K562 (cell line): ENCODE results near the gene GRIN2A. TPM values are rescaled to one million over a fixed set of nuclear protein-coding genes. Genes with fewer than 3 reads are reported as not detected.

Experiments used
- ATAC-seq: fragments of 200-7000 bp; cut with Tn5 transposase; 3 replicates; pipeline ENCODE4 v1.9.1; 2020; ENCODE audit warnings: moderate library complexity
- BruUV-seq: library from RNA; stranded (reverse); fragments of 400-500 nt; replicated peaks from 2 replicates; lab custom pipeline; 2021; lab: Mats Ljungman, UMichigan
- CTCF ChIA-PET: fragments of 300-600 bp; formaldehyde crosslinking; extraction: SDS; loops from one replicate; lab custom pipeline; 2021; ENCODE audit warnings: low intra/inter-chr PET ratio; lab: Yijun Ruan, JAX
- POLR2A ChIA-PET: fragments of 300-600, 350-650 bp; sonication (Branson Sonifier 250); formaldehyde crosslinking; extraction: SDS; loops from one replicate; lab custom pipeline; 2021; ENCODE audit warnings: antibody characterized with exemption, inconsistent platforms; lab: Yijun Ruan, JAX
- DNase-seq, 4 experiments: peaks; one replicate each; pipeline versions ENCODE4 v3.0.0 to v3.0.0-alpha.2; 2011 to 2018; ENCODE audit warnings: low spot score in 3 of 4, mixed read lengths in 3 of 4; ENCODE audit errors: extremely low read depth in 1 of 4
- FAIRE-seq: peaks from 2 replicates; lab custom pipeline; 2011; peaks lifted over from hg19 to GRCh38; lab: Jason Lieb, UNC
- H2AFZ ChIP-seq: 2 replicates; pipeline ENCODE4 v1.6.0; 2011; ENCODE audit warnings: low read depth, low read length, control low read depth, inconsistent platforms
- H3K27ac ChIP-seq: fragments of 200-600 bp; 3 replicates; pipeline ENCODE4 v1.8.0; 2011; ENCODE audit warnings: low read depth, mild to moderate bottlenecking, control low read depth, inconsistent platforms, low read length, moderate library complexity, mixed read lengths; ENCODE audit errors: extremely low read depth
- H3K27me3 ChIP-seq, 2 experiments: fragments of 300-600 bp in 1 of 2; 2 replicates in 1 of 2; 3 replicates in 1 of 2; pipeline versions ENCODE4 v1.6.0 to v1.8.0; 2011; ENCODE audit warnings: inconsistent platforms in 2 of 2, low read length in 2 of 2, mild to moderate bottlenecking in 1 of 2, mixed read lengths in 1 of 2, moderate library complexity in 1 of 2; ENCODE audit not compliant: control insufficient read depth in 2 of 2, insufficient read depth in 2 of 2
- H3K36me3 ChIP-seq: fragments of 300-600 bp; 3 replicates; pipeline ENCODE4 v1.8.0; 2011; ENCODE audit warnings: mild to moderate bottlenecking, low read length, inconsistent platforms; ENCODE audit not compliant: control insufficient read depth, insufficient read depth
- H3K4me1 ChIP-seq, 2 experiments: fragments of 200-600 bp in 1 of 2; replicated peaks in 1 of 2; 2 replicates in 1 of 2; 3 replicates in 1 of 2; pipeline versions ENCODE4 v1.5.1 to v1.8.0; 2011; ENCODE audit warnings: inconsistent platforms in 2 of 2, low read length in 2 of 2, mild to moderate bottlenecking in 1 of 2, mixed read lengths in 1 of 2, moderate library complexity in 1 of 2; ENCODE audit not compliant: control insufficient read depth in 2 of 2, insufficient read depth in 2 of 2
- H3K4me2 ChIP-seq: 2 replicates; pipeline ENCODE4 v1.6.1; 2011; ENCODE audit warnings: low read length, control low read depth, inconsistent platforms, mixed read lengths; ENCODE audit not compliant: insufficient read depth
- H3K4me3 ChIP-seq: fragments of 200-600 bp; sonication (generic), shearing (Covaris generic); 2 replicates; pipeline ENCODE4 v1.5.1; 2016; ENCODE audit warnings: control low read depth, inconsistent platforms
- H3K79me2 ChIP-seq: fragments of 200-600 bp; 3 replicates; pipeline ENCODE4 v1.8.0; 2011; ENCODE audit warnings: low read length, inconsistent platforms; ENCODE audit not compliant: control insufficient read depth, insufficient read depth
- H3K9ac ChIP-seq, 2 experiments: 2 replicates each; pipeline versions ENCODE4 v1.6.0 to v1.6.1; 2011; ENCODE audit warnings: low read depth in 2 of 2, low read length in 2 of 2, control low read depth in 1 of 2, inconsistent platforms in 1 of 2, mild to moderate bottlenecking in 1 of 2, mixed read lengths in 1 of 2; ENCODE audit not compliant: insufficient read depth in 1 of 2
- H3K9me1 ChIP-seq: one replicate; pipeline ENCODE4 v1.6.0; 2011; ENCODE audit warnings: inconsistent platforms, mild to moderate bottlenecking, low read length, moderate library complexity; ENCODE audit not compliant: control insufficient read depth, insufficient read depth
- H3K9me3 ChIP-seq: replicated peaks from 2 replicates; pipeline ENCODE4 v1.5.1; 2011; ENCODE audit warnings: low read depth, low read length, inconsistent platforms; ENCODE audit not compliant: control insufficient read depth, insufficient read depth
- H4K20me1 ChIP-seq: replicated peaks from 2 replicates; pipeline ENCODE4 v1.6.1; 2011; ENCODE audit warnings: low read length, inconsistent platforms, mixed read lengths; ENCODE audit not compliant: control insufficient read depth, insufficient read depth
- CBX3 ChIP-seq, 2 experiments: IDR thresholded peaks; 1 replicate in 1 of 2; 2 replicates in 1 of 2; pipeline ENCODE4 v1.6.1; 2012; ENCODE audit warnings: inconsistent platforms in 2 of 2, low read length in 2 of 2, borderline replicate concordance in 1 of 2, control low read depth in 1 of 2
- CHD4 ChIP-seq: fragments of 200-600 bp; sonication (generic); IDR thresholded peaks from 3 replicates; pipeline ENCODE4 v1.6.1; 2012; ENCODE audit warnings: low read depth, mild to moderate bottlenecking, mixed read lengths, low read length, inconsistent platforms; ENCODE audit not compliant: insufficient read depth, insufficient replicate concordance, poor library complexity, severe bottlenecking
- CXXC5 ChIP-seq: fragments of 250-450 bp; sonication (Bioruptor Pico); IDR thresholded peaks from 2 replicates; pipeline ENCODE4 v1.8.0; 2022; ENCODE audit warnings: inconsistent platforms, mild to moderate bottlenecking, moderate library complexity
- FOS ChIP-seq: IDR thresholded peaks from 3 replicates; pipeline ENCODE4 v1.6.1; 2011; ENCODE audit not compliant: insufficient read length; ENCODE audit errors: extremely low read depth
- HDAC3 ChIP-seq: fragments of 450-650 bp; IDR thresholded peaks from 2 replicates; pipeline ENCODE4 v1.6.1; 2018; ENCODE audit warnings: borderline replicate concordance, mild to moderate bottlenecking, moderate library complexity; ENCODE audit not compliant: partially characterized antibody
- HNRNPLL ChIP-seq: fragments of 200-400 bp; formaldehyde crosslinking; IDR thresholded peaks from 2 replicates; pipeline ENCODE4 v1.6.1; 2017; ENCODE audit warnings: low read length, low read depth, mild to moderate bottlenecking; ENCODE audit not compliant: poor library complexity, severe bottlenecking
- MED1 ChIP-seq: sonication (generic); formaldehyde crosslinking; IDR thresholded peaks from 2 replicates; pipeline ENCODE4 v1.8.1; 2023; ENCODE audit warnings: missing genetic modification reagents, borderline replicate concordance
- MEF2D ChIP-seq: conservative IDR thresholded peaks from 2 replicates; pipeline ENCODE4 v1.6.1; 2016; ENCODE audit warnings: low read depth, missing genetic modification characterization, missing compliant biosample characterization
- PCBP1 ChIP-seq: fragments of 200-400 bp; formaldehyde crosslinking; IDR thresholded peaks from 2 replicates; pipeline ENCODE4 v1.6.1; 2018; ENCODE audit warnings: mild to moderate bottlenecking, low read depth, low read length; ENCODE audit not compliant: poor library complexity, severe bottlenecking
- ZBTB17 ChIP-seq: fragments of 450-650 bp; formaldehyde crosslinking; IDR thresholded peaks from 2 replicates; pipeline ENCODE4 v1.4.0; 2020; ENCODE audit warnings: mild to moderate bottlenecking
- WGBS: fragments of 100-300 bp; shearing (Covaris generic); methylation state at CpG from one replicate; pipeline ENCODE4 v1.1.6; 2016; ENCODE audit warnings: low coverage, mixed read lengths; ENCODE audit not compliant: insufficient coverage; ENCODE audit errors: missing lambda C conversion rate; 5-methylcytosine and 5-hydroxymethylcytosine counted together
- in situ Hi-C: fragments of 300-500 bp; cut with MboI; formaldehyde crosslinking; loops from 4 replicates; pipeline ENCODE4 v1.15.0; 2018; ENCODE audit warnings: inconsistent platforms, mixed read lengths
- intact Hi-C: fragments of 100-400 bp; cut with micrococcal nuclease; formaldehyde crosslinking; loops from 2 replicates; pipeline ENCODE4 v1.14.2; 2022
- polyA plus RNA-seq, 8 experiments: library from polyadenylated mRNA; depleted of rRNA in 4 of 8; stranded (reverse) in 5 of 8; unstranded in 3 of 8; fragments of >200 nt; fragmentation: Nextera tagmentation in 2 of 8; fragmentation: Illumina TruSeq in 1 of 8; extraction: Ambion mirVana in 2 of 8; extraction: Trizol in 1 of 8; gene quantifications; 2 replicates each; pipeline versions ENCODE4 v1.2.1 to v1.2.3, GENCODE V29; 2011 to 2014; ENCODE audit warnings: inconsistent platforms in 1 of 8, missing spikeins in 1 of 8
- total RNA-seq, 7 experiments: library from RNA; depleted of rRNA in 6 of 7; stranded (reverse); fragments of >200 nt in 6 of 7; fragmentation: Illumina TruSeq in 2 of 7; extraction: Trizol in 2 of 7; gene quantifications; 2 replicates each; pipeline versions ENCODE4 v1.2.1 to v1.2.3, GENCODE V29; 2011 to 2021; ENCODE audit warnings: low replicate concordance in 1 of 7
- TF ChIP-seq, protein P1 (sequence below), 2 experiments: fragments of 450-650 bp in 1 of 2; sonication (generic) in 1 of 2; formaldehyde crosslinking; conservative IDR thresholded peaks; 2 replicates each; pipeline versions ENCODE4 v1.4.0 to v1.8.1; 2020 to 2022; ENCODE audit warnings: mild to moderate bottlenecking in 1 of 2, missing genetic modification reagents in 1 of 2
- TF ChIP-seq, protein P2 (sequence below), 2 experiments: fragments of 150-350 bp in 1 of 2; IDR thresholded peaks; 2 replicates each; pipeline ENCODE4 v1.6.1; 2012 to 2016; ENCODE audit warnings: low read depth in 2 of 2, low read length in 2 of 2, mild to moderate bottlenecking in 1 of 2, moderate library complexity in 1 of 2
- TF ChIP-seq, protein P3 (sequence below), 2 experiments: fragments of 450-650 bp; IDR thresholded peaks; 2 replicates each; pipeline ENCODE4 v1.6.1; 2018; ENCODE audit warnings: mild to moderate bottlenecking in 2 of 2, low read depth in 1 of 2; ENCODE audit not compliant: partially characterized antibody in 2 of 2

Gene GRIN2A
- total and polyA plus RNA-seq, 9 of the 15 experiments (the other 6 are each of a cell fraction or from before 2014, with no cell fraction given): not detected

- no peaks in the 10 kb centered on the region for H3K9me1 ChIP-seq
- no peaks in the 10 kb centered on the region for H3K9me3 ChIP-seq
- peaks cover 0 to 4% of the 10 kb centered on the region in 2 experiments; a peak in 2 of 5 replicates for H3K27me3 ChIP-seq
- WGBS: 0% methylated on average over 2 of the region's 2 CpGs
- no peak overlapping the region for H3K4me2 ChIP-seq
- CTCF ChIA-PET: no interaction called here
- in situ Hi-C loops (no loop called here), intact Hi-C loops (no loop called here)
- H3K79me2 ChIP-seq: no peaks in the 10 kb centered on the region
- no peak overlapping the region for H3K27ac ChIP-seq
- POLR2A ChIA-PET: no interaction called here
- H2AFZ ChIP-seq: no peak overlapping the region
- H3K4me1 ChIP-seq: no peaks in the 10 kb centered on the region
- no TSS peak for BruUV-seq
- no peaks in the 10 kb centered on the region for H4K20me1 ChIP-seq
- H3K4me3 ChIP-seq: no peak overlapping the region
- DNase-seq: no peak
- FAIRE-seq: no peak
- no peak for ATAC-seq
- no peak overlapping the region for H3K9ac ChIP-seq
- H3K36me3 ChIP-seq: no peaks in the 10 kb centered on the region
- no peak for TF ChIP-seq MEF2D (tag)
- no peak for TF ChIP-seq FOS
- TF ChIP-seq, protein P1, sequence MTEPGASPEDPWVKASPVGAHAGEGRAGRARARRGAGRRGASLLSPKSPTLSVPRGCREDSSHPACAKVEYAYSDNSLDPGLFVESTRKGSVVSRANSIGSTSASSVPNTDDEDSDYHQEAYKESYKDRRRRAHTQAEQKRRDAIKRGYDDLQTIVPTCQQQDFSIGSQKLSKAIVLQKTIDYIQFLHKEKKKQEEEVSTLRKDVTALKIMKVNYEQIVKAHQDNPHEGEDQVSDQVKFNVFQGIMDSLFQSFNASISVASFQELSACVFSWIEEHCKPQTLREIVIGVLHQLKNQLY (CRISPR knock-in tag; conservative IDR thresholded peaks at IDR 0.05): no peak
- TF ChIP-seq ZBTB17: no peak
- TF ChIP-seq CHD4: no peak
- TF ChIP-seq MED1 (CRISPR knock-in tag): no peak
- no peak for TF ChIP-seq CXXC5 (CRISPR knock-in tag)
- no peak for TF ChIP-seq CBX3 (IDR thresholded peaks at IDR 0.05; ENCODE audit: borderline replicate concordance in 1 of 2, low read length in 2 of 2)
- TF ChIP-seq, protein P2, sequence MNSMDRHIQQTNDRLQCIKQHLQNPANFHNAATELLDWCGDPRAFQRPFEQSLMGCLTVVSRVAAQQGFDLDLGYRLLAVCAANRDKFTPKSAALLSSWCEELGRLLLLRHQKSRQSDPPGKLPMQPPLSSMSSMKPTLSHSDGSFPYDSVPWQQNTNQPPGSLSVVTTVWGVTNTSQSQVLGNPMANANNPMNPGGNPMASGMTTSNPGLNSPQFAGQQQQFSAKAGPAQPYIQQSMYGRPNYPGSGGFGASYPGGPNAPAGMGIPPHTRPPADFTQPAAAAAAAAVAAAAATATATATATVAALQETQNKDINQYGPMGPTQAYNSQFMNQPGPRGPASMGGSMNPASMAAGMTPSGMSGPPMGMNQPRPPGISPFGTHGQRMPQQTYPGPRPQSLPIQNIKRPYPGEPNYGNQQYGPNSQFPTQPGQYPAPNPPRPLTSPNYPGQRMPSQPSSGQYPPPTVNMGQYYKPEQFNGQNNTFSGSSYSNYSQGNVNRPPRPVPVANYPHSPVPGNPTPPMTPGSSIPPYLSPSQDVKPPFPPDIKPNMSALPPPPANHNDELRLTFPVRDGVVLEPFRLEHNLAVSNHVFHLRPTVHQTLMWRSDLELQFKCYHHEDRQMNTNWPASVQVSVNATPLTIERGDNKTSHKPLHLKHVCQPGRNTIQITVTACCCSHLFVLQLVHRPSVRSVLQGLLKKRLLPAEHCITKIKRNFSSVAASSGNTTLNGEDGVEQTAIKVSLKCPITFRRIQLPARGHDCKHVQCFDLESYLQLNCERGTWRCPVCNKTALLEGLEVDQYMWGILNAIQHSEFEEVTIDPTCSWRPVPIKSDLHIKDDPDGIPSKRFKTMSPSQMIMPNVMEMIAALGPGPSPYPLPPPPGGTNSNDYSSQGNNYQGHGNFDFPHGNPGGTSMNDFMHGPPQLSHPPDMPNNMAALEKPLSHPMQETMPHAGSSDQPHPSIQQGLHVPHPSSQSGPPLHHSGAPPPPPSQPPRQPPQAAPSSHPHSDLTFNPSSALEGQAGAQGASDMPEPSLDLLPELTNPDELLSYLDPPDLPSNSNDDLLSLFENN (IDR thresholded peaks at IDR 0.05; ENCODE audit: low read depth in 2 of 2, low read length in 2 of 2): no peak
- TF ChIP-seq, protein P3, sequence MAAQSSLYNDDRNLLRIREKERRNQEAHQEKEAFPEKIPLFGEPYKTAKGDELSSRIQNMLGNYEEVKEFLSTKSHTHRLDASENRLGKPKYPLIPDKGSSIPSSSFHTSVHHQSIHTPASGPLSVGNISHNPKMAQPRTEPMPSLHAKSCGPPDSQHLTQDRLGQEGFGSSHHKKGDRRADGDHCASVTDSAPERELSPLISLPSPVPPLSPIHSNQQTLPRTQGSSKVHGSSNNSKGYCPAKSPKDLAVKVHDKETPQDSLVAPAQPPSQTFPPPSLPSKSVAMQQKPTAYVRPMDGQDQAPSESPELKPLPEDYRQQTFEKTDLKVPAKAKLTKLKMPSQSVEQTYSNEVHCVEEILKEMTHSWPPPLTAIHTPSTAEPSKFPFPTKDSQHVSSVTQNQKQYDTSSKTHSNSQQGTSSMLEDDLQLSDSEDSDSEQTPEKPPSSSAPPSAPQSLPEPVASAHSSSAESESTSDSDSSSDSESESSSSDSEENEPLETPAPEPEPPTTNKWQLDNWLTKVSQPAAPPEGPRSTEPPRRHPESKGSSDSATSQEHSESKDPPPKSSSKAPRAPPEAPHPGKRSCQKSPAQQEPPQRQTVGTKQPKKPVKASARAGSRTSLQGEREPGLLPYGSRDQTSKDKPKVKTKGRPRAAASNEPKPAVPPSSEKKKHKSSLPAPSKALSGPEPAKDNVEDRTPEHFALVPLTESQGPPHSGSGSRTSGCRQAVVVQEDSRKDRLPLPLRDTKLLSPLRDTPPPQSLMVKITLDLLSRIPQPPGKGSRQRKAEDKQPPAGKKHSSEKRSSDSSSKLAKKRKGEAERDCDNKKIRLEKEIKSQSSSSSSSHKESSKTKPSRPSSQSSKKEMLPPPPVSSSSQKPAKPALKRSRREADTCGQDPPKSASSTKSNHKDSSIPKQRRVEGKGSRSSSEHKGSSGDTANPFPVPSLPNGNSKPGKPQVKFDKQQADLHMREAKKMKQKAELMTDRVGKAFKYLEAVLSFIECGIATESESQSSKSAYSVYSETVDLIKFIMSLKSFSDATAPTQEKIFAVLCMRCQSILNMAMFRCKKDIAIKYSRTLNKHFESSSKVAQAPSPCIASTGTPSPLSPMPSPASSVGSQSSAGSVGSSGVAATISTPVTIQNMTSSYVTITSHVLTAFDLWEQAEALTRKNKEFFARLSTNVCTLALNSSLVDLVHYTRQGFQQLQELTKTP (IDR thresholded peaks at IDR 0.05; ENCODE audit: low read depth in 1 of 2, partially characterized antibody in 2 of 2): no peak
- TF ChIP-seq PCBP1: no peak
- no peak for TF ChIP-seq HDAC3
- no peak for TF ChIP-seq HNRNPLL
Observed at GRCh38 chr16:9854675-9855074, 327.6 kb downstream of the GRIN2A start.
